NCI-H446 (cell line): Measurements from ENCODE around the gene ZGPAT.

Experiments used
- DNase-seq, 2 experiments: peaks; one replicate each; lab custom pipeline; 2025; lab: John Stamatoyannopoulos, UW

ZGPAT gene

GRCh38 chr20:63783970-63784369 is 76.1 kb downstream of the ZGPAT start:
- DNase-seq, result no peak

GRCh38 chr20:63785691-63786131 is 77.9 kb downstream of the ZGPAT start:
- DNase-seq, result no peak
